ENCODE measurements around the gene ZNF564.
A peak's percentile ranks its signal among the peaks of the same experiment; 100 is the strongest.

Gene ZNF564

DNA sequence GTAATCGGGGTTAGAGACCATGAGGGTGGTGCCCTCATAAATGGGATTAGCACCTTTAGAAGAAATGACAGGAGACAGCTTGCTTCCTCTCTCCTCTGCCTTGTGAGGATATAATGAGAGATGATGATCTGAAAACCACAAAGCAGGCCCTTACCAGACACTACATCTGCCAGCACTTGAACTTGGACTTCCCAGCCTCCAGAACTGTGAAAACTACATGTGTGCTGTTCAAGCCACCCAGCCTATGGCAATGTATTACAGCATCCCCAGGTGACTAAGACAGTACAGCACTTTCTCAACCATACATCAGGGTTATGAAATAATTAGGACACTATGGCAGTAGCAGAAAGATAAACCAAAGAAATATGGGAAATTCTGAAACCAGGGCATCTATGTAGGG lies 7.4 kb downstream of the ZNF564 start:
- peaks cover 4% of the 10 kb centered on the region; the same call in 1 of the 2 replicates for H3K36me3 ChIP-seq (ENCODE audit: low read length)
- no peaks in the 10 kb centered on the region for H3K27me3 ChIP-seq (ENCODE audit: low read length)
- H3K4me2 ChIP-seq (ENCODE audit: low read depth, low read length, poor library complexity, severe bottlenecking), result no peak overlapping the region
- H3K9me3 ChIP-seq (ENCODE audit: insufficient read depth, low read length), result no peaks in the 10 kb centered on the region
- H3K9ac ChIP-seq (ENCODE audit: low read length), result no peak overlapping the region
- H3K4me3 ChIP-seq (ENCODE audit: insufficient read depth, low read length, poor library complexity, severe bottlenecking), result no peak overlapping the region
- no peaks in the 10 kb centered on the region for H3F3A ChIP-seq (ENCODE audit: insufficient read depth)
- H3K79me2 ChIP-seq (ENCODE audit: insufficient read depth, low read length), result peaks cover 45% of the 10 kb centered on the region
- H2AFZ ChIP-seq (ENCODE audit: low read depth, low read length, severe bottlenecking), result no peak overlapping the region
- no peaks in the 10 kb centered on the region for H3K9me2 ChIP-seq (replicated peaks; ENCODE audit: insufficient read depth, low read length)
- no peak overlapping the region for H3K27ac ChIP-seq (ENCODE audit: low read depth, low read length)
- TF ChIP-seq EZH2phosphoT487 (conservative IDR thresholded peaks at IDR 0.05; ENCODE audit: low read length) (no peak), CTCF (IDR thresholded peaks at IDR 0.05; ENCODE audit: insufficient read depth, low read length, poor library complexity, severe bottlenecking) (no peak)
- H4K20me1 ChIP-seq (ENCODE audit: low read depth, low read length), result no peaks in the 10 kb centered on the region

- Histone ChIP-seq H3K79me2 (ENCODE audit: insufficient read depth, low read length) (peaks cover 22% of the 10 kb centered on the region; the same call in 1 of the 2 replicates), H3K36me3 (ENCODE audit: low read length) (peaks cover 70% of the 10 kb centered on the region), H3K27me3 (ENCODE audit: low read length) (no peaks in the 10 kb centered on the region), H3K9ac (ENCODE audit: low read length) (no peak overlapping the region), H3K27ac (ENCODE audit: low read depth, low read length) (no peak overlapping the region), H3K4me3 (ENCODE audit: insufficient read depth, low read length, poor library complexity, severe bottlenecking) (peak overlapping the region; percentile 1), H2AFZ (ENCODE audit: low read depth, low read length, severe bottlenecking) (no peak overlapping the region), H3K9me3 (ENCODE audit: insufficient read depth, low read length) (peaks cover 85% of the 10 kb centered on the region), H3K9me2 (replicated peaks; ENCODE audit: insufficient read depth, low read length) (no peaks in the 10 kb centered on the region), H4K20me1 (ENCODE audit: low read depth, low read length) (no peaks in the 10 kb centered on the region), H3K4me2 (ENCODE audit: low read depth, low read length, poor library complexity, severe bottlenecking) (no peak overlapping the region), H3F3A (ENCODE audit: insufficient read depth) (no peaks in the 10 kb centered on the region; the same call in 1 of the 2 replicates)
- TF ChIP-seq CTCF (IDR thresholded peaks at IDR 0.05; ENCODE audit: insufficient read depth, low read length, poor library complexity, severe bottlenecking), result no peak
- no peak for TF ChIP-seq EZH2phosphoT487 (conservative IDR thresholded peaks at IDR 0.05; ENCODE audit: low read length)
These were observed 24.0 kb downstream of the ZNF564 start for GRCh38 chr19:12527034-12527836.

GRCh38 chr19:12526542-12526941 lies 24.7 kb downstream of the ZNF564 start:
- TF ChIP-seq EZH2phosphoT487 (conservative IDR thresholded peaks at IDR 0.05; ENCODE audit: low read length) (no peak), CTCF (IDR thresholded peaks at IDR 0.05; ENCODE audit: insufficient read depth, low read length, poor library complexity, severe bottlenecking) (no peak)
- H2AFZ ChIP-seq (ENCODE audit: low read depth, low read length, severe bottlenecking), result no peak overlapping the region
- peaks cover 85% of the 10 kb centered on the region for H3K9me3 ChIP-seq (ENCODE audit: insufficient read depth, low read length)
- no peaks in the 10 kb centered on the region for H3K27me3 ChIP-seq (ENCODE audit: low read length)
- H3K9ac ChIP-seq (ENCODE audit: low read length), result no peak overlapping the region
- no peak overlapping the region for H3K27ac ChIP-seq (ENCODE audit: low read depth, low read length)
- no peaks in the 10 kb centered on the region for H4K20me1 ChIP-seq (ENCODE audit: low read depth, low read length)
- H3F3A ChIP-seq (ENCODE audit: insufficient read depth), result no peaks in the 10 kb centered on the region; the same call in 1 of the 2 replicates
- no peaks in the 10 kb centered on the region for H3K9me2 ChIP-seq (replicated peaks; ENCODE audit: insufficient read depth, low read length)
- peaks cover 17% of the 10 kb centered on the region; the same call in 1 of the 2 replicates for H3K79me2 ChIP-seq (ENCODE audit: insufficient read depth, low read length)
- H3K36me3 ChIP-seq (ENCODE audit: low read length), result peaks cover 66% of the 10 kb centered on the region
- no peak overlapping the region for H3K4me3 ChIP-seq (ENCODE audit: insufficient read depth, low read length, poor library complexity, severe bottlenecking)
- no peak overlapping the region for H3K4me2 ChIP-seq (ENCODE audit: low read depth, low read length, poor library complexity, severe bottlenecking)

Measured in SU-DHL-6 (cell line).